Activated CD8-positive, alpha-beta memory T cell treated with anti-CD3 and anti-CD28 coated beads, Interleukin-2, amount 50 U/mL, for 1 hour (primary cell): ENCODE data around the gene GRHL1.
"Not testable (repeated sequence)": the region's sequence is repeated elsewhere in the genome, so short reads cannot be mapped to it uniquely, and the experiment has no call there.

ENCODE experiments used
- DNase-seq: peaks from one replicate; pipeline ENCODE4 v3.0.0-alpha.2; 2020; ENCODE audit errors: extremely low read depth

GRHL1 gene

DNA sequence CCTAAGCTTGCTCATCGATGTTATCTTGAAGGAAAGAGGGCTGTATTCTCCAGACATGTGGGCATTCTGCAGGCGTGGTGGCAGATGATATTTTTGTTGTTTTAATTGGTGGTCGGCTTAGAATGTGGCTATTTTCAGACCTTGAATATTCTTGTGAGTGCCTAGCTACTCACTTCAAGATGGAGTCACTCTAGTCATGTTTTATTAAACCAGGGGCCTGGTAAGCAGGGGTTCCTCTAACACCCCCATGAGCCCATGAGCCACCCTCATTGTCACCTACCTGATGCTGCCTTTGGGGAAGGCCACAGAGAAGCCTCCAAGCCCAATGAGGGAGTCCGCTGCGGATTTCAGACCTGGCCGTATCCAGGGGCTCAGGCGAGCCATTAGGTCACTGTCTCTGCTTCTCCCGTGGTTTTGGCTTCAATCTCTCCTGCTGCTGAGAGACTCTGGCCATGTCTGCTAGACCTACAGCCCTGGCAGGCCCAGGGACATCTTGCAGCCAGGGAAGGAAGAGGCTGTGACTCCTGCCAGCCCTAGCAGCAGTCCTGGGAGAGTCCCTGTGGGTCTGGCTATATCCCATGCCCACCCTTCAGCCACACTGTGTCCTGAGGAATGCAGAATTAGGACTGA, 75.6 kb downstream of the GRHL1 start:
- DNase-seq, result no peak

DNA sequence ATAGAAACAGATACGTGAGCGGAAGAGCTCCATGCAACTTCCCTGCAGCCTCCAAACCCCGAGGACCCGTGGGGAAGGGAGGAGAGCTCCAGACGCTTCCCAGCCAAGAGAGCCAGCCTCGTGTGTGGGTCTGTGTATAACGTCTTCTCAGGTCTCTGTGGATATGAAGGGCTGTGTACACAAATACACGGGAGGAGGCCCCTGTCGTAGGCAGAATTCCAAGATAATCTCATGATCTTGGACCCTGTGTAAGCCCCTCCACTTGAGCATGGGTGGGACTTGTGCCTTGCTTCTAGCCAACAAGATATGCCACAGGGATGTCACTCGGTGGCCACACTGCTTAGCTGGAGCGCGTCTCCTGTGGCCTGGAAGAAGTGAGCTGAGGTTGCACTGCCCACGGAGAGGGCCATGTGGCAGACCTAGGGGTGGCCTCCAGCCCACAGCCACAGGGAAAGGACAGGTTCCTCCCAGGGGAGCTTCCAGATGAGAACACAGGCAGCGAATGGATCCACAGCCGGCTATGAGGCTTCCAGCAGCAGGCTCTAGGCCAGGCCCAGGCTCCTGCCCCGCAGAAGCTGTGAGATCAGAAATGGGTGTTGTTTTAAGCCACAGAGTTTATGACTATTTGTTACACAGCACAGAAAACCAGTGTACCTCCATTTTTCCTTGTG, 76.3 kb downstream of the GRHL1 start:
- no peak for DNase-seq

DNA sequence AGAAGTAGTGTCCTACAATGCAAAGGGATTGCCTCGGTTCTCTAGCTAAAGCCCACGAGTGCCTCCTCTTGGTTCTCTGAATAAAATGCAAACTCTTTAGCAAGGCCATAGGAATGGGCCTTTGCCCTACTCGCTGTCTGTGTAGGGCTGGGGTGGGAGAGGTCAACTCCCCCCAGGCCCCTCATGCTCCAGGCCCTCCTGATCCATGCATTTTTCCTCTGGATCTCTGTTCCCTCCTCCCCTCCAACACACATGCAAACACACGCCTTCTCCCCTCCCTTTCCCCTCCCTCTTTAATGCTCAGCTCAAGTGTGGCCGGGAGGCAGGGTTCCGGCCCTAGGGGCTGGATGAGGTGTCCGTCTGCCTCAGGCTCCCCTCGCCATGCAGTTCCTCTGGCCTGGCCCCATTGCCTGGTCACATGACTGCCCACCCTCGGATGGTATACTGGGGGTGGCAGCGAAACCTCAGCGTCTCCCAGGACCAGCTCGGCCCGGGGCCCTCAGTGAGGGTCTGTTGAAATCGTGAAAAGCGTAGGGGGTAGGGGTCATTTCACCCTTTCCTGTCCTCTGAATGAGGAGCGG, 77.0 kb downstream of the GRHL1 start:
- DNase-seq, result no peak

DNA sequence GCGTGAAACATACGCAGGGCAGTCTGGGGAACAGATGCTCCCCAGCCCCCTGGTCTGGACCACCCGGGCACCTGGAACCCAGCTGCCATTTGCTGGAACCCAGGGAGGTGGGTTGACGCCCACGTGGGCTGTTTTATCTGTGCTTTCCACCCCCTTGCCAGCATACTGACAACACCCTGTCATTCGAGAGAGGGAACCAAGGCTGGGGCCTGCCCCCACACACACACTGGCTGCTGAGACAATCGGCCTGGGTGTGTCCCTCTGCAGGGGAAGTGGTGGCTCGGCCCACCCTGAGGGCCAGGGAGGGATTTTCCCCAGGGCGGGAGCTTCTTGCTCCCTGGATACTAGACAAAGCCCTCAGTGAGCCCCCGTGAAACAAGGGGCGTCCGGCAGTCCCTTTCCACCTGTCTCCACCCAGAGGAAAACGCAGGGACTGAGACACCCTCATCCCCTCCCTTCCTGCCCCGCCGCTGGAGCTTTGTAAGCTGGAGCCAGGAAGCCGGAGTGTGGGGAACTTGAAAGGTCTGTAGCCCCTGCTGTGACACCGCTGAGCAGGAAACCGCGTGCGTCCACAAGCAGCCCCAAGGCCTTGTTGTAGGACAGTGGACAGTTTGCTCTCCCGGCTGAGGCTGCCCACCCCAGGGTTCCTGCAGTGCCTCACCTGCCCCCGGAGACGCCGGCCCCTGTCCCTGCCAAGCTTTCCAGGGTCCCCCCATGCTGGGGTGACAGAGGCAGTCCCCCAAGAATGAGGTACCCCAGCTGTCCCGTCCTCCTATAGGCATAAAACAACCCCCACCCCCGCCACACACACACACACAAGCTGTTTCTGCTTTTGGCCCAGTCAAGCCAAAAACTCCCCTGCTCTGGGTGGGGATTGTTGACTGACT, 77.7 kb downstream of the GRHL1 start:
- no peak for DNase-seq

DNA sequence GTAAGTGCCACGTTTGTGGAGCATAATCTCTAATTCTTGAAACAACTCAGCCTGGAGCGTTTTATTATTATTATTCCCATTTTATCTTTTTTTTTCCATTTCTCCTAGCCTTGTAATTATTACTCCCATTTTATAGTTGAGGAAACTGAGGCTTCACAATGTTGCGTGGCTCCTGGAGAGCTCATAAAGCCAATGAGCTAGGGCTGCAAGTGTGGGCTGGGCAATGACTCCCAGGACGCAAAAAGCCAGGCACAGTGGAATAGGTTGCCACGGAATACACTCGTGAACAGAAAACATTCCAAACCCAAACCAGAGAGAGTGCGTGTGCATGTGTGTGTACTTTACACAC, 78.4 kb downstream of the GRHL1 start:
- no peak for DNase-seq

DNA sequence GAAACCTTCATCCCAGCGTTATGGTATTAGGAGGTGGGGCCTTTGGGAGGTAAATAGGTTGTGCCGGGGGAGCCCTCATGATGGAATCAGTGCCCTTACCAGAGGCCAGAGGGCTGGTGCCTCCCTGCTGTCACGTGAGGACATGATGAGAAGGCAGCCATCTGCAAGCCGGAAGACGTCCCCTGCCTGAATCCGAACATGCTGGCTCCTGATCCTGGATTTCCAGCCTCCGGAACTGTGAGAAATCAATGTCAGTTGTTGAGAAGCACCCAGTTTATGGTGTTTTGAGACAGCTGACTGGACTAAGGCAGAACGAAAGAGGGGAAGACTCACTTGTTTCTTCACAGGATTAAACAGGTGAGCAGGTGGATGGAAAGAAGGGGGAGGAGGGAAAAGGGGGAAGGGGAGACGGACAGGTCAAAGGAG, 78.8 kb downstream of the GRHL1 start:
- DNase-seq, result no peak

DNA sequence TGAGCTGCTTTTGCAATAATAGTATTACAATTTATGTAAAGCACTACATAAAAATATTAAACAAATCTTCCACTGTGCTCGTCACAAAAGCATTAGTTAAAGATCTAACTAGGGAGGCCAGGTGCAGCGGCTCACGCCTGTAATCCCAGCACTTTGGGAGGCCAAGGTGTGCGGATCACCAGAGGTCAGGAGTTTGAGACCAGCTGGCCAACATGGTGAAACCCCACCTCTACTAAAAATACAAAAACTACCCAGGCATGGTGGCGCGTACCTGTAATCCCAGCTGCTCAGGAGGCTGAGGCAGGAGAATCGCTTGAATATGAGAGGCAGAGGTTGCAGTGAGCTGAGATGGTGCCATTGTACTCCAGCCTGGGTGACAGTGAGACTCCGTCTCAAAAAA, 79.3 kb downstream of the GRHL1 start:
- DNase-seq, result not testable (repeated sequence)

DNA sequence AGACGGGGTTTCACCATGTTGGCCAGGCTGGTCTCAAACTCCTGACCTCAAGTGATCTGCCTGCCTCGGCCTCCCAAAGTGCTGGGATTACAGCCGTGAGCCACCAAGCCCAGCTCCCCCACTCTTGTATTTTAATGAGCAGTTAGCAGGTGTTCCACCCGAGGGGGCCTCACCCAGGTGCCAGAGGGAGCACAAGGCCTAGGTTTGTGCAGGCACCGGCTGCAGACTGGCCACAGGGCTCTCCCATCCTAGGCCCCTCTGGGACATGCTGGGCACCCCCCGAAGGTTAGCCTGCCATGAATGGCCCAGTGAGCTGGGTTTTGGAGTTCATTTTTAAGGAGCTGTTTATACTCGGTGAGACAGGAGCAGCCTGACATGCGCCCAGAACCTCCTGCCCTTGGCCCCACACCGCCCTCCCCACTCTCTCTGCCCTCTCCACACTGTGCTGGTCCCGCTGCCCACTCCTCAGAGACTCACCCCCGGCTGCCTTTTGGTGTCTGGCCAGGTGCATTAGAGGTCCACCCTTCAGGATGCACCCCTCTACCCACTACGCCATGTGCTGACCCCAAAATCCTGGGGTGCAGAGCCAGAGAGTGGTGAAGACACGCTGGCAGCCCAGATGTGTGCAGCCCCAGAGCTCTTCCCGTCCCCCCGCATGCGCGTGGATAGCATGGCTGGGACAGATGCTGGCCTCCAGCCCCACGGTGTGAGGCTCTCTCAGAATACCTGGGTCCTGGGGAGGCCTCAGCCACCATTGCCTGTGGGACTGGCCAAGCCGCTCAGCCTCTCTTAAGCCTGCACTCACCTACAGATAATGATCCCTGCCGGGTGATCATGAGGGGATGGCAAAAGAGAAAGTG, 80.6 kb downstream of the GRHL1 start:
- no peak for DNase-seq

DNA sequence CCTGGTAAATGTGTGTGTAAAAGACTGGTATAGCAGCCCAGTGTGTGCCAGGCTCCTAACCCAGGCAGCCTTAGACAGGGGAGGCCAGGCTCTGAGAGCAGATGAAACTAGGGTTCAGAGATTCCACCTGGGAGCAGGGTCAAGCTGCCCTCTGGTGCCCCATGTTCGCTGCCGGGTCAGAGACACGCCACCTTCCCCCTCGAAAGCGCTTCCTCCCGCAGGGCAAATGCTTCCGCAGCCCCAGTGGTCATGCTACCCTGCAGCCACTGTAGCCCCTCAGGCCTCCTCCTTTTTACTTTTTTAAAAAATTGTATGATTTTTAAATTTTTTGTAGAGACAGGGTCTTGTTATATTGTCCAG, 81.2 kb downstream of the GRHL1 start:
- DNase-seq, result no peak

DNA sequence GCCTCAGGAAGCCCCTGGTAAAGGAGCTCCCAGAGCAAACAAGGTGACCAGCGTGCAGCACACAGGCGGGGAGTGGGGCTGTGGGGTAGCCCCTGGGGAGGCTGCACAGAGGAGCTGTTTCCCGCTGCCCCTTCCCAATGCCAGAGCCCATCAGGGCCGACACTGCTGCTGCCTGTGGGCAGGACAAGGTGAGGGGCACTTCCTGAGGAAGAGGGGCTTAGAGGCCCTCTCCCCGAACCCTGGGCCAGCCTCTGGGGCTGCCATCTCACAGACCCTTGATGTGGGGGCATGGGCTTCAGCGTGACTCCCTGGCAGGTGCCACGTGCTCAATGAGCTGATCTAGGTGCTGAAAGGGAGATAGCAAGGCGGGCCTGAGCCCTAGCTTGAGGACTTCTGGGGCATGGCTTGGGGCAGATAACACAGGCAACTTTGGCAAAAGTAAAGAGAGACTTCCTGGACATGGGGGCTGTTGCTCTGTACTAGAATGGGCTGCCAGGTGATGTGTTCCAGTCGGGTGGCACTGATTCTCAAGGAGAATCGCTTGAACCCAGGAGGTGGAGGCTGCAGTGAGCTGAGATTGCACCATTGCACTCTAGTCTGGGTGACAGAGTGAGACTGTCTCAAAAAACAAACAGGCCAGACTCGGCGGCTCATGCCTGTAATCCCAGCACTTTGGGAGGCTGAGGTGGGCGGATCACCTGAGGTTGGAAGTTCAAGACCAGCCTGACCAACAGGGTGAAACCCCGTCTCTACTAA, 81.9 kb downstream of the GRHL1 start:
- DNase-seq, result no peak

DNA sequence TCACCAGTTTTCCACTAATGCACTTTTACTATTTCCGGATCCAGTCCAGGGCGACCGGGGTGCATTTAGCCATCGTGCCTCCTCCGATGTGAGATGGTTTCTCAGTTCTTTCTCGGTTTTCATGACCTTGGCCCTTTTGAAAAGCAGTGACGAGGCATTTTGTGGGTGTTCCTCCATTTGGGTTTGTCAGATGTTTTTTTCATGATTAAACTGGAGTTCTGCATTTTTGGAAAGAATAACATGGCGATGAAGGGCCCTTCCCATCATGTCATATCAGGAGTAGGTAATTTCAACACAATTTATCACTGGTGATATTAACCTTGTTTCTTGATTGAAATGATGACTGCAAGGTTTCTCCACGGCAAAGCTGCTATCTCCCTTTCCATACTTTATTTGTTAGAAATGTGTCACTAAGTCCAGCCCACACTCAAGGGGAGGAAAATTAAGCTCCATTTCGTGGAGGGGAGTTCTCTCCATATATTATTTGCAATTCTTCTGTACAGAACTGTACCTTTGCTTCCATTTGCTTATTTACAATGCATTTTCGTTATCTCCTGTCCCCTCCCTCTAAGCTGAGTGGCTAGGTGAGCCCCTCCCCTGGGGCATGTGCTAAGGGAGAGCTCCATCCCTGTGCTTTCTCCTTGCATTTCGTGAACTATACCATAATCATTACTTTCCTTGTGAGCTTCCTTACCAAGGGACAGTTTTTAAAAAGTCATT, 83.0 kb downstream of the GRHL1 start:
- DNase-seq, result no peak

DNA sequence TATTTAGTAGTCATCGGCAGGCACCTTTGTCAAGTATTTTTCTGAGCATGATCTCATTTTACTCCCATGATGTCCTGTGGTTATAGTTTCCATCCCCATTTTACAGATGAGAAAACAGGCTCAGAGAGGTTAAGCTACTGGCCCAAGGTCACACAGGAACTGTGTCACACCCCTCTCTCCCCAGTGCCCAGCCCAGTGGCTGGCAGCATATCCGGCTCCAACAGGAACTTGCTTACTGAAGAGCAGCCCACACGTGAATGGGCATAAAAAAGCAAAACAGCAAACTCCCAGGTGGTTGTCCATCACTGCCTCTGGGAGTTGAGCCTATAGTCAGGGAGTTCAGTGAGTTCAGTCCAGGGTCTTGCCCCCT, 83.5 kb downstream of the GRHL1 start:
- DNase-seq, result no peak

DNA sequence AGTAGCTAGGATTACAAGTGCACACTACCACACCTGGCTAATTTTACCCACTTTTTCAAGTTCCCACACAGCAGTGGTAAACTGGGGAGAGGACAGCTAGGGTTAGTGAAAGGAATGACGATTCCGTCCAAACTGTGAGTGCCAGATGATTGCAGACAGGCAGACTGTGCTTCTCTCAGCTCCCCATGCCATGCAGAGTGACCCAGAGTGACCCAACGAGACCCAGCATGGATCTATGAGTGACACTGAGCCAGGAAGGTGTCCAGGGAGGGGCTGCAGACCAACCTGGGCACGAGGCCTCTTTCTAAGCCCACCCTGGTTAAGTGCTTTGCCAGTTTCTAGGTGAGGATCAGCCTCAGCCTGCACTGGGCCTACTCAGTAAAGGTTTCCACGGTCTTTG, 84.1 kb downstream of the GRHL1 start:
- no peak for DNase-seq

DNA sequence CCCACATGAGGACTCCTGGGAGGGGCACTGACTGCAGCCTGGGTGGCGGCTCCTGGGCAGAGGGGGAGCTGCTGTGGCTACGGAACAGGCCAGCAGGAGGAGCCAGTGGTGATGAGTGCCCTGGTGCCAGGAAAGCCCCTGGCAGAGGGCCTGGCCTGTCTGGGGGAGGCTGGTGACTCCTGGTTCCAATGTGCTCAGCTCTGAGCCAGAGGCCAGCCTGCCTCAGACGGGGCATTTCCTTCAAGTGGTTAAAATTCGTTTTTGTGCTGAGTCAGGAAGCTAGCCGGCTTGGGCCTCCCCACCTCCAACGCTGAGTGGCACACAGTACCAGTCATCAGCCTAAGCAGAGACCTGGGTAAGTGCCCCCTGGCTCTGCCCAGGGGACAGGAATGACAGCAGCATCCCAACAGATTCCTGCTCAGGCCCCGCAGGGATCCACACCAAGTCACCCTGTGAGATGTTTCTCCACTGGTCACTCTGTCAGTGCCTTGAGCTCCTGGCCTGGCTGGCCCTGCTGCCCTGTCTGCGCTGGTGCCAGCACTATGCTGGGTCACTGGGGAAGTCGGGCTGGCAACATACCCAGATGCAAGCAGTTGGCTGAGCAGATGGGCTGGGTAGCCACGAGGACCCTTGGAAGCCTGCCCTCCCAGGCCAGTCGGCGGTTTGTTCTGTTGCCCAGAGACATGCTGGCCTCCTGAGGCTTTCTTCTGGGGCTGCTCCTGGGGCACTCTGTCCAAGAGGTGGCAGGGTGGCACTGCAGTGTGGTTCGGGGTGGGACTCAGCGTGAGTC, 84.8 kb downstream of the GRHL1 start:
- DNase-seq, result no peak

DNA sequence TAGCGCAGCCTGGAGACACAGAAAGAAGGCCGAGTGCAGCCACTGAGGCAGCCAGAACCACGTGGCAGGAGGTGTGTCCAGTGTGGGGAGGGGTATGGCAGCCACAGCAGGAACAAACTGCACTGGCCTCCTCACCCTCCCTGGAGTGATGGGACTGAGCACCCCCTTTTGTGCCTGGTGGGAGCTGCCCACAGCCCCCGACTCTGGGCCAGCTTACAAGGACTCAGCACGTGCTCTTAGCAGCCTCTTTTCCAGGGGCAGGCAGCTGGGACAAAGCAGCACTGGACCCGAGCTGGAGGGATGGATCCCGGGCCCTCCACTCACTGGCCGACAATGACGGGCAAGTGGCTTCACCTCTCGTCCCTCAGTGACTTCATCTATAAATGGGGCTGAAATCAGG, 86.6 kb downstream of the GRHL1 start:
- DNase-seq, result no peak

DNA sequence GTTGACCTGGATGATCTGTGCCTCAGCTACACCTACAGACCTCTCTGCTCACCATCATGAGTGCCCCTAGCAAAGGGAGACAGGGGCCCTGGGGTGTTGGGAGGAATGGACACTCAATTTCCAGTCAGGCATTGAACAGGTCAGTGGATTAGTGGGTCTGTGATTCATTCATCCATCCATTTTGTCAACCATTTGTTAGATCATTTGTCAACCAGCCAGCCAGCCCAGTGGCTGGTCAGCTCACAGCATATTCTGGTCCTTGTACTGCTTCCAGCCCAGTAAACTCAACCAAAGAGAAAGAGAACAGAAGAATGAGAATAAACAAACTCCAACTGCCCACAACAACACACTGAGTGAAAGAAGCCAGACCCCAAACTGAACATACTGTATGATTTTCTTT, 87.2 kb downstream of the GRHL1 start:
- no peak for DNase-seq

DNA sequence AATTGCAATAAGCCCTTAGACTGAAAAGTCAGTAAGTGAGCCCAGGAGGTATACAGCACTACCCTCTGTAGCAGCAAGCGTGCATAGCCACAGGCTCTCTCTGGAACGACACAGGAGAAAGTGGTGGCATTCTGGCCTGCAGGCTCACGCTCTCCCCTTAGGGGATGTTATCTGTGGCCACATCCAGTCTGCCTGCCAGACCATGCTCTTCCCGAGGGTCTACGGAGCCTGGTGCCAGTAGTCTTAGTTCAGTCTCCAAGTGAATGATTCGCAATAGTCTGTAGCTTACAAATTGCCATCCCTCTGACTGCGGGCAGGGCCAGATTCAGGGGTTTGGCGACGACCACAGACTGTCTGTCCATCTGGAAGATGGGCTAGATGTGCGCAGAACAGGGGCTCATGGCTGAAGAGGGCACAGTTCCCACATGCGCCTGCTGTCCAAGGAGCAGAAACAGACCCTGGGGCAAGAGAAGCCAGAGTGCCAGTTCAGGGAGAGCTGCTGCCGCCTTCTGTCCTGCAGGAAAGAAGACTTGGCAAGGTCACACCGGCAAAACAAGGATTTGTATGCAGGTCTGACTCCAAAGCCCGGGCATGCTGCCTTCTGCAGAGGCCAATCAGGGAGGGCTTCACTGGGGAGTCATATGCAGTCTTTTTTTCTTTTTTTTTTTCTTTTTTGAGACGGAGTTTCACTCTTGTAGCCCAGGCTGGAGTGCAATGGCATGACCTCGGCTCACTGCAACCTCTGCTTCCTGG, 88.3 kb downstream of the GRHL1 start:
- no peak for DNase-seq

DNA sequence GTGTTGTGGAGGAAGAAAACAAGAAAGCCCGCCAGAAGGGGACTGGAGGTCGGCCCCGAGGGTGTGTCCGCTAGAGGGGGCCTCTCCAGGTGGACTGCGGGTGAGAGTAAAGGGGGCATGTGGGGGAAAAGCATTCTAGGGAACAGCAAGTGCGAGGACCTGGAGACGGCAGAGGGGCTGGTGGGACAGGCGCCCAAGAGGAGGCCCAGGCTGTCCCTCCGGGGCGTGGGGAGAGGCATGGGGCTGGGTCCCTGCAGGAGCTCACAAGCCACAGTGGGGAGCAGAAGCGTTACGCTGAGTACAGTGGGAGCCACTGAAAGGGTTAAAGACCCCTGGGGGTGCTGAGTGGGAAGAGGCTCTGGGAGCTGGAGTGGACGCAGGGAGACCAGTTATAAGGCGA, 90.2 kb downstream of the GRHL1 start:
- no peak for DNase-seq
